Stimulated activated CD4-positive, alpha-beta T cell treated with anti-CD3 and anti-CD28 coated beads, Interleukin-2, amount 100 ng/mL, for 24 hours (primary cell): ENCODE measurements around the gene MAPK8IP2.
A peak's percentile ranks its signal among the peaks of the same experiment; 100 is the strongest.

Experiments
- DNase-seq, 2 donors: peaks; one replicate each; pipeline ENCODE4 v3.0.0-alpha.2; 2020

MAPK8IP2 gene

DNA sequence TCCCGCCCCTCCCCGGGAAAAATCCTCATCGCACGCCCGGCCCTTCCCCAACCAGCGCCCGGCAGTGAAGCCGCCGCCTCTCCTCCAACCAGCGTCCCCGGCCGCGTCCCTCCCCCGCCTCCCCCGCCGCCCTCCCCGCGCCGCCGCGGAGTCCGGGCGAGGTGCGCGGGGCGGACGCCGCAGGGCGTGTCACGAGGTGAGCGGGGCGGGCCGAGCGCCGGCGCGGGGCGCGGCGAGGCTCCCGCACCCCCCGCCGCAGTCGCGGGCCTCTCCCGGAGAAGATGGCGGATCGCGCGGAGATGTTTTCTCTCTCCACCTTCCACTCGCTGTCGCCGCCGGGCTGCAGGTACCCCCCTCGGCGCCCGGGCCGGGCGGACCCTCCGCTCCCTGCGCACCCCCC, at the start of gene MAPK8IP2:
Gene MAPK8IP2, plus strand, starts transcription at position 256 of the 400 bp plus-strand sequence. Its CDS starts 26 bp downstream, at position 282.
- DNase-seq, result peak in 1 of 2 donors; percentile 14

GRCh38 chr22:50551160-50551752, 49.3 kb upstream of the MAPK8IP2 start:
- DNase-seq, result no peak

DNA sequence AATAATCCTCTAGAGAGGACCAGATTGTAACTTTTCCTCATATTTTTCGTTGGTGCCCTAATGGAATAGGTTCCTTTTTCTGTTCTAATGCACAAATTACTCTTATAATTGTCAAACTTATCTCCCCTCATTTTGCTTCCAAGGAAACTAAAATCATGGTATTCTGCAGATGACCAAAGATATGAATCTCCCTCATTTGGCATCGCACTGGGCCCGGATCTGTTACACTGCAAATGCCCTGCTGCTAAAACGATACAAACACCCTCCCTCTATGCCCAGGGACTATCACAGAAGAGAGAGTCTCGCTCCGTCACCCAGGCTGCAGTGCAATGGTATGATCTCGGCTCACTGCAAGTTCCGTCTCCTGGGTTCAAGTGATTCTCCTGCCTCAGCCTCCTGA, 47.3 kb upstream of the MAPK8IP2 start:
- DNase-seq, result no peak

DNA sequence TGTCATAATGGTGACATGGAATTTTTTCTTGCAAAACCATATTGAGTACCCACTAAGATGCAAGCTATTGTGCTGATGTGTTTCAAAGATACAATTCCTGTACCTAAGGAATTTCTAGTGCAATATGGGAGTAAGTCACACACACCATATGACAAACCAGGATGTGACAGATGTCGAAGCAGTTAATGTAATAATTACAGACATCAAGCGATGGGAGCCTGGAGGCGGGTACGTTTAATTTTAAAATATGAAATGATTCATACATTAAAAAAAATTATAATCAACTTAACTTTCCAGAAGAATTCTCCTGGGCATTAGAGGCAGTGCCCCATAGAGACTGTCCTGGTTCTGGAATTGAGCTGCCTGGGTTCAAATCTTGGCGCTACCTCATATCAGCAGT, 43.9 kb upstream of the MAPK8IP2 start:
- no peak for DNase-seq

- no peak for DNase-seq
Measured at GRCh38 chr22:50560034-50560433, 40.6 kb upstream of the MAPK8IP2 start.

- no peak for DNase-seq
Measured at GRCh38 chr22:50561401-50562358, 38.9 kb upstream of the MAPK8IP2 start.

DNA sequence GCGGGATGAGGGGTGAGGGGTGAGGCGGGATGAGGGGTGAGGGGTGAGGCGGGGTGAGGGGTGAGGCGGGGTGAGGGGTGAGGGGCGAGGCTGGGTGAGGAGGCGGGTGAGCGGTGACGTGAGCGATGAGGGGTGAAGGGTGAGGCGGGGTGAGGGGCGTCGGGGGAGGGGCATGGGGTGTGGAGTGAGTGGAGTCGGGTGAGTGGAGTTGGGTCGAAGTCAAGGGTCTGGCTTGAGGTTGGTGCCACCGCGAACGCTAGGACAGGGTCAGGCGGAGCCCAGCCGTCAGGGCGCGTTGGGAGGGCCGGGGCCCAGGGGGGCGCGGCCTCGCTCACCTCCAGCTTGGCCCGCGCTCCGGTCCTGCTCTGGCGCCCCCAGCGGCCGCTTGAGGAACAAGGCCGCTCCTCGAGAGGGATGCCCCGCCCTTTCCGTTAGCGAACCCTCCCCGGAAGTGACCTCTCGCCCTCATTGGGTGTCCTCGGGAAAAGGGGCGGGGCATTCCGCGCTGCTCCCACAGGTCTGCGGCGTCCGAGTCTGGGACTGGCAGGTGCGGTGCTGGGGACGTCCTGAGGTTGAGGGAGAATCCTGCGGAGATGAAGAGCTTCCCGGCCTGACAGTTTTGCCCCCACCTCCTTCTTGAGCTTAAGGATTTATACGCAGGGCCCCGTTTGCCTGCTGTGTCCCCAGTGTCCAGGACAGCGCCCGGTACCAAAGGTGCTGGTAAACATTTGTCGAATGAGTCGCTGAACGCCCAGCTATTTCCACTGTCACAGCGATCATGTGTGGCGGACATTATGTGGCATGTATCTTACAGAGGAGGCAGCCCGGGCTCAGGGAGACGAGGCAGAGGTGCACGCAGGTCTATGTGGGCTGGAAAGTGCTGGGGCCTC, 37.8 kb upstream of the MAPK8IP2 start, which contains the start of gene SYCE3:
Gene SYCE3, minus strand, starts transcription at position 397 of the 890 bp plus-strand sequence. CDS start 6,514 bp downstream, outside the sequence.
- DNase-seq, result peak; percentile 98 to 99

GRCh38 chr22:50563413-50564160, 37.0 kb upstream of the MAPK8IP2 start:
- no peak for DNase-seq

- no peak for DNase-seq
Measured at GRCh38 chr22:50564289-50564688, 36.3 kb upstream of the MAPK8IP2 start.

GRCh38 chr22:50567721-50568252, 32.8 kb upstream of the MAPK8IP2 start:
- DNase-seq, result no peak

GRCh38 chr22:50568626-50569025, 32.0 kb upstream of the MAPK8IP2 start:
- DNase-seq, result no peak

- DNase-seq, result no peak
Measured at GRCh38 chr22:50569041-50569459, 31.5 kb upstream of the MAPK8IP2 start.

DNA sequence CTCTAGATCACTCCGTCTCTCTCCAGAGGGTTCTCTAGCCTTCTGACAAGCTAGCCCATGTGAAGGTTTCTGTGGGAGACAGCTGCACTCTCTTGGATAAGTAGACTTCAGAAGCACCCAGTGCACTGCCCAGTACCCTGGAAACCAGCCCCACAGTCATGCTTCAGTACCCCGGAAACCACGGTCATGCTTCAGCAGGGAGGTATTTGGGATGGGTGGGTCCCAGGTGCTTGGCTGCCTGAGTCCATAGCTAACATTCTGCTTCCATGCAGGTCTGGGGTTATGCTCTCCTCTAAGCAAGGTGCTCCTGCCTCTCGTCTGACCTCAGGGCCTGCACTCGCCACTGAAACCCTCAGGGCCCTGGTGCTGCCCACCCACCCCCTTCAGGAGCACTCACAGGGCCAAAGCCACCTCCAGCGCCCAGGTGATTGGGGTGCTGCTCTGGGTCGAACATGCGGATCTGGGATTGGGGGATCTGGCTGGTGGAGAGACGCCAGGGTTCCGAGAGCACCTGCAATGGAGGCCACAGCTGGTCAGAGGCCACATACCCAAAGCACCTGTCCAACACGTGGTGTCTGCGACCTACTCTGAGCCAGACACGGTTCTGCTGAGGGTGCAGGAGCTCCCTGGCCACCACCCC, 30.6 kb upstream of the MAPK8IP2 start:
- DNase-seq, result no peak

- DNase-seq, result no peak
Measured at GRCh38 chr22:50570861-50571260, 29.7 kb upstream of the MAPK8IP2 start.

- no peak for DNase-seq
Measured at GRCh38 chr22:50571264-50572175, 29.1 kb upstream of the MAPK8IP2 start.

GRCh38 chr22:50572965-50573364, 27.6 kb upstream of the MAPK8IP2 start:
- no peak for DNase-seq

DNA sequence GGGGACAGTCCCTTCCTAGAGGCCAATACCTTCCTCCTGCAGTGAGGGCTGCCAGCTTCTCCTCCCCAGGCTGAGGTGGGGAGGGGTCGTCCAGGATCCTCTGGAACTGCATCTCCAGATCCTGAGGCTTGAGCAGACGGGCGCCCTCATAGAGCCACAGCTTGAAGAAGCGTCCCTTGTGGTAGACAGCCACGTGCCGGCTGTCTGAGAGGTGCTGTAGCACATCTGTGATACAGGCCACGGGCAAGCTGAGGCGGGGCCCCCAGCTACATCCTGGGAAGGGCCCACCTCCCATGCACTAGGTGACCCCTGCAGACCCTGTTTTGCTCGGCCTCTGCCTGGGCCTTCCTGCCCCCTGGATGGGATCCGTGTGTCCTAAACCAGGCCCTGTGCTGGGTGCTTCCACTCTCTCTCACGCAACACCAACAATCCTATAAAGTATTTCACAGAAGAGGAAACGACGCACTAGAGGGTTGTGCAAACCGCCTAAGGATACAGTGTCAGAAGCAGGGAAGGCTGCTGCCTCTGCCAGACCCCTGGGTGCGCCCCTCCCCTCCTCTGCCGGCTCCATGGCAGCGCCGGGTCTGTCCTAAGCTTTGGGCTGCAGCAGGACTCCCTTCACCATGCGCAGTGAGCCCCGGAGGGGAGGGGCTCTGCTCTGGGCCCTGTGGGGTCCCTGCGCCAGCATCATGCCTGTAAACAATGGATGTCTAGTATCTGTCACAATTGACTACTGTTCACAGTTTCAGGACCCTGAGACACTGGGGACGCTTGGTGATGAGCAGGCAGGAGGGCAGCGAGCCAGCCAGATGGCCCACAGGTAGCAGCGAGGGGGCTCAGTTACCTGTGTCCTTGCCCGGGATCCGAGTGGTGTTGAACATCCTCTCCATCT, 26.9 kb upstream of the MAPK8IP2 start:
- no peak for DNase-seq

- DNase-seq, result no peak
Measured at GRCh38 chr22:50574383-50574755, 26.2 kb upstream of the MAPK8IP2 start.

DNA sequence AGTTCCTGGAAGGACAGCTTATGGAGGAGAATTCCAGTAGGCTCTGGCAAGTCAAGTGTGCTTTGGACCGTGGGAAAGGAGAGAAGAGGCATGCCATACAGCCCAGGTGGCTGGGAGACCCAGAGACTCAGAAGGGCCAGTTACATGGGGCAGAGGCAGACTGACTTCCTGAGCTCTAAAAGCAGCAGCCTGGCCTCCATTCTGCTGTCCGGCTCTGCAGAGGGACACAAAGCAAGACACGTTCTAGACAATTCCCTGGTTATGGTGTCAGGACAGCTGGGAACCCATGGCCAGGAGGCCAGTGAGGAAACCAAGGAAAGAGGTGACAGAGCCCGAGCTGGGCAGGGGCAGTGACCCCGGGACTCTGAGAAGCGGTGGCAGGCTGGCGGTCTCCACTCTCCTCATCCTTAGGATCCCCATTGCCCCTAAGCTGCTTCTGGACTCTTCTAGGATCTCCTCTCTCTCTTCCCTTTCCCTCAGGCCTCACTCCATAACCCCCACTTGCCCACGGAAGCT, 25.1 kb upstream of the MAPK8IP2 start:
- no peak for DNase-seq
